HepG2 (cell line): ENCODE data around the gene ZP2. TPM values are rescaled to one million over a fixed set of nuclear protein-coding genes. Genes with fewer than 3 reads are reported as not detected.

Source experiments
- ELF4 ChIP-seq: sonication (generic); formaldehyde crosslinking; IDR thresholded peaks from 2 replicates; pipeline ENCODE4 v1.5.0; 2020; ENCODE audit warnings: missing genetic modification reagents, mild to moderate bottlenecking, moderate library complexity, borderline replicate concordance
- IRF2 ChIP-seq: IDR thresholded peaks from 2 replicates; pipeline ENCODE4 v1.6.1; 2018; ENCODE audit warnings: missing genetic modification reagents, missing compliant biosample characterization
- MTF2 ChIP-seq: sonication (generic); formaldehyde crosslinking; IDR thresholded peaks from 2 replicates; pipeline ENCODE4 v1.5.0; 2020; ENCODE audit warnings: missing genetic modification reagents, borderline replicate concordance
- NCOA5 ChIP-seq: sonication (generic); formaldehyde crosslinking; IDR thresholded peaks from 2 replicates; pipeline ENCODE4 v1.4.0; 2020; ENCODE audit warnings: missing genetic modification reagents
- PHB2 ChIP-seq: fragments of 450-650 bp; IDR thresholded peaks from 2 replicates; pipeline ENCODE4 v1.6.1; 2018; ENCODE audit not compliant: partially characterized antibody
- POLR2AphosphoS2 ChIP-seq: IDR thresholded peaks from 2 replicates; pipeline ENCODE4 v1.6.1; 2011; ENCODE audit warnings: low read depth, low read length, improper control_type of control experiment
- SIX1 ChIP-seq: sonication (generic); formaldehyde crosslinking; IDR thresholded peaks from 2 replicates; pipeline ENCODE4 v1.4.0; 2020; ENCODE audit warnings: missing genetic modification reagents, borderline replicate concordance
- SMYD3 ChIP-seq: sonication (generic); formaldehyde crosslinking; IDR thresholded peaks from 2 replicates; pipeline ENCODE4 v1.8.1; 2023; ENCODE audit warnings: mild to moderate bottlenecking, missing genetic modification reagents
- TOE1 ChIP-seq: sonication (generic); formaldehyde crosslinking; IDR thresholded peaks from 2 replicates; pipeline ENCODE4 v1.4.0; 2020; ENCODE audit warnings: mild to moderate bottlenecking, missing genetic modification reagents
- XRCC5 ChIP-seq: fragments of 200-400 bp; formaldehyde crosslinking; optimal IDR thresholded peaks from 2 replicates; pipeline ENCODE3; 2017; ENCODE audit warnings: mild to moderate bottlenecking, low read length
- ZNF180 ChIP-seq: sonication (generic); formaldehyde crosslinking; IDR thresholded peaks from 2 replicates; pipeline ENCODE4 v1.4.0; 2020; ENCODE audit warnings: low read depth, missing genetic modification reagents, borderline replicate concordance
- ZNF264 ChIP-seq: sonication (generic); formaldehyde crosslinking; IDR thresholded peaks from 2 replicates; pipeline ENCODE4 v1.4.0; 2020; ENCODE audit warnings: missing genetic modification reagents
- ZNF292 ChIP-seq: sonication (generic); formaldehyde crosslinking; IDR thresholded peaks from 2 replicates; pipeline ENCODE4 v1.8.1; 2022; ENCODE audit warnings: mild to moderate bottlenecking, low read depth, missing genetic modification reagents, borderline replicate concordance
- ZNF337 ChIP-seq: sonication (generic); formaldehyde crosslinking; IDR thresholded peaks from 2 replicates; pipeline ENCODE4 v1.5.1; 2020; ENCODE audit warnings: missing genetic modification reagents, low read depth, mild to moderate bottlenecking, borderline replicate concordance
- ZNF766 ChIP-seq: sonication (generic); formaldehyde crosslinking; IDR thresholded peaks from 2 replicates; pipeline ENCODE4 v1.5.0; 2020; ENCODE audit warnings: missing genetic modification reagents, borderline replicate concordance
- ZSCAN20 ChIP-seq: sonication (generic); formaldehyde crosslinking; IDR thresholded peaks from 2 replicates; pipeline ENCODE4 v1.4.0; 2020; ENCODE audit warnings: missing genetic modification reagents, mild to moderate bottlenecking, borderline replicate concordance
- ZSCAN21 ChIP-seq: sonication (generic); formaldehyde crosslinking; IDR thresholded peaks from 2 replicates; pipeline ENCODE4 v1.8.0; 2022; ENCODE audit warnings: mild to moderate bottlenecking, missing genetic modification reagents, moderate library complexity, borderline replicate concordance
- polyA plus RNA-seq, 8 experiments: library from polyadenylated mRNA; depleted of rRNA in 3 of 8; stranded (reverse) in 7 of 8; unstranded in 1 of 8; fragments of >200 nt; fragmentation: Illumina TruSeq in 4 of 8; extraction: Trizol in 4 of 8; gene quantifications; 2 replicates each; pipeline versions ENCODE4 v1.2.1 to v1.2.3, GENCODE V29; 2011 to 2016; ENCODE audit warnings: low read depth in 4 of 8, missing spikeins in 1 of 8, mixed read lengths in 1 of 8; ENCODE audit not compliant: insufficient read depth in 1 of 8
- total RNA-seq, 5 experiments: library from RNA; depleted of rRNA; stranded (reverse); fragments of >200 nt; fragmentation: Illumina TruSeq; extraction: Trizol; gene quantifications; 2 replicates each; pipeline ENCODE4 v1.2.3, GENCODE V29; 2016; ENCODE audit warnings: low read depth in 1 of 5
- TF ChIP-seq, protein P1 (sequence below): sonication (generic); formaldehyde crosslinking; IDR thresholded peaks from 2 replicates; pipeline ENCODE4 v1.5.1; 2020; ENCODE audit warnings: mild to moderate bottlenecking, missing genetic modification reagents, borderline replicate concordance
- TF ChIP-seq, protein P2 (sequence below): sonication (generic); formaldehyde crosslinking; IDR thresholded peaks from 2 replicates; pipeline ENCODE4 v1.9.0; 2021; ENCODE audit warnings: missing genetic modification reagents, mild to moderate bottlenecking, borderline replicate concordance
- TF ChIP-seq, protein P3 (sequence below): sonication (generic); formaldehyde crosslinking; IDR thresholded peaks from 2 replicates; pipeline ENCODE4 v1.4.0; 2020; ENCODE audit warnings: missing genetic modification reagents, mild to moderate bottlenecking, borderline replicate concordance

ZP2 gene
- total and polyA plus RNA-seq, 2 of the 13 experiments (the other 11 are each of a cell fraction or from before 2014, with no cell fraction given), result not detected

DNA sequence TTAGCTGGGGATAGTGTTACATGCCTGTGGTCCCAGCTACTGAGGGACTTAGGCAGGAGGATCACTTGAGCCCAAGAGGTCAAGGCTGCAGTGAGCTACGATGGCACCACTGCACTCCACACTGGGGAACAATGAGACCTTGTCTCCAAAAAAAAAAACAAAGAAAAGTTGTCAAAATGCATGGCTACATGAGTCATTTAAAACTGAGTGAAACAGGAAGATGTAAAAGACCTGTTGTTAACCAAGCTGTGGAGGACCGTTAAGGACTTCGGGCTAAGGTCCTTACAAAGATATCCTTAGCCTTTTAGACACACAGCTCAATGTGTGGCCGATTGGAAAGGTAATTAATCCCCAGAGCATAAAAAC lies 25.1 kb downstream of the ZP2 start (continued):
- TF ChIP-seq, protein P1, sequence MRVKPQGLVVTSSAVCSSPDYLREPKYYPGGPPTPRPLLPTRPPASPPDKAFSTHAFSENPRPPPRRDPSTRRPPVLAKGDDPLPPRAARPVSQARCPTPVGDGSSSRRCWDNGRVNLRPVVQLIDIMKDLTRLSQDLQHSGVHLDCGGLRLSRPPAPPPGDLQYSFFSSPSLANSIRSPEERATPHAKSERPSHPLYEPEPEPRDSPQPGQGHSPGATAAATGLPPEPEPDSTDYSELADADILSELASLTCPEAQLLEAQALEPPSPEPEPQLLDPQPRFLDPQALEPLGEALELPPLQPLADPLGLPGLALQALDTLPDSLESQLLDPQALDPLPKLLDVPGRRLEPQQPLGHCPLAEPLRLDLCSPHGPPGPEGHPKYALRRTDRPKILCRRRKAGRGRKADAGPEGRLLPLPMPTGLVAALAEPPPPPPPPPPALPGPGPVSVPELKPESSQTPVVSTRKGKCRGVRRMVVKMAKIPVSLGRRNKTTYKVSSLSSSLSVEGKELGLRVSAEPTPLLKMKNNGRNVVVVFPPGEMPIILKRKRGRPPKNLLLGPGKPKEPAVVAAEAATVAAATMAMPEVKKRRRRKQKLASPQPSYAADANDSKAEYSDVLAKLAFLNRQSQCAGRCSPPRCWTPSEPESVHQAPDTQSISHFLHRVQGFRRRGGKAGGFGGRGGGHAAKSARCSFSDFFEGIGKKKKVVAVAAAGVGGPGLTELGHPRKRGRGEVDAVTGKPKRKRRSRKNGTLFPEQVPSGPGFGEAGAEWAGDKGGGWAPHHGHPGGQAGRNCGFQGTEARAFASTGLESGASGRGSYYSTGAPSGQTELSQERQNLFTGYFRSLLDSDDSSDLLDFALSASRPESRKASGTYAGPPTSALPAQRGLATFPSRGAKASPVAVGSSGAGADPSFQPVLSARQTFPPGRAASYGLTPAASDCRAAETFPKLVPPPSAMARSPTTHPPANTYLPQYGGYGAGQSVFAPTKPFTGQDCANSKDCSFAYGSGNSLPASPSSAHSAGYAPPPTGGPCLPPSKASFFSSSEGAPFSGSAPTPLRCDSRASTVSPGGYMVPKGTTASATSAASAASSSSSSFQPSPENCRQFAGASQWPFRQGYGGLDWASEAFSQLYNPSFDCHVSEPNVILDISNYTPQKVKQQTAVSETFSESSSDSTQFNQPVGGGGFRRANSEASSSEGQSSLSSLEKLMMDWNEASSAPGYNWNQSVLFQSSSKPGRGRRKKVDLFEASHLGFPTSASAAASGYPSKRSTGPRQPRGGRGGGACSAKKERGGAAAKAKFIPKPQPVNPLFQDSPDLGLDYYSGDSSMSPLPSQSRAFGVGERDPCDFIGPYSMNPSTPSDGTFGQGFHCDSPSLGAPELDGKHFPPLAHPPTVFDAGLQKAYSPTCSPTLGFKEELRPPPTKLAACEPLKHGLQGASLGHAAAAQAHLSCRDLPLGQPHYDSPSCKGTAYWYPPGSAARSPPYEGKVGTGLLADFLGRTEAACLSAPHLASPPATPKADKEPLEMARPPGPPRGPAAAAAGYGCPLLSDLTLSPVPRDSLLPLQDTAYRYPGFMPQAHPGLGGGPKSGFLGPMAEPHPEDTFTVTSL, result peak; percentile 94
- TF ChIP-seq ZNF292 (peak; percentile 15; the same call in 1 of the 2 replicates), XRCC5 (peak; percentile 62), SMYD3 (CRISPR knock-in tag) (0 out of 2 replicates have a peak, but pooled peaks have one; percentile 33), ZSCAN20 (CRISPR knock-in tag) (no peak), ZSCAN21 (CRISPR knock-in tag) (no peak), PHB2 (no peak), SIX1 (peak; percentile 93; the same call in 1 of the 2 replicates), MTF2 (CRISPR knock-in tag) (no peak), ZNF264 (CRISPR knock-in tag) (peak; percentile 69; the same call in 1 of the 2 replicates), NCOA5 (CRISPR knock-in tag) (no peak), IRF2 (CRISPR knock-in tag) (peak; percentile 58; the same call in 1 of the 2 replicates), ZNF766 (CRISPR knock-in tag) (peak; percentile 77; the same call in 1 of the 2 replicates), TOE1 (no peak), POLR2AphosphoS2 (no peak), ELF4 (CRISPR knock-in tag) (no peak), ZNF180 (CRISPR knock-in tag) (0 out of 2 replicates have a peak, but pooled peaks have one; percentile 5), ZNF337 (CRISPR knock-in tag) (no peak)
- TF ChIP-seq, protein P2, sequence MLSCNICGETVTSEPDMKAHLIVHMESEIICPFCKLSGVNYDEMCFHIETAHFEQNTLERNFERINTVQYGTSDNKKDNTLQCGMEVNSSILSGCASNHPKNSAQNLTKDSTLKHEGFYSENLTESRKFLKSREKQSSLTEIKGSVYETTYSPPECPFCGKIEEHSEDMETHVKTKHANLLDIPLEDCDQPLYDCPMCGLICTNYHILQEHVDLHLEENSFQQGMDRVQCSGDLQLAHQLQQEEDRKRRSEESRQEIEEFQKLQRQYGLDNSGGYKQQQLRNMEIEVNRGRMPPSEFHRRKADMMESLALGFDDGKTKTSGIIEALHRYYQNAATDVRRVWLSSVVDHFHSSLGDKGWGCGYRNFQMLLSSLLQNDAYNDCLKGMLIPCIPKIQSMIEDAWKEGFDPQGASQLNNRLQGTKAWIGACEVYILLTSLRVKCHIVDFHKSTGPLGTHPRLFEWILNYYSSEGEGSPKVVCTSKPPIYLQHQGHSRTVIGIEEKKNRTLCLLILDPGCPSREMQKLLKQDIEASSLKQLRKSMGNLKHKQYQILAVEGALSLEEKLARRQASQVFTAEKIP (CRISPR knock-in tag), result no peak
- TF ChIP-seq, protein P3, sequence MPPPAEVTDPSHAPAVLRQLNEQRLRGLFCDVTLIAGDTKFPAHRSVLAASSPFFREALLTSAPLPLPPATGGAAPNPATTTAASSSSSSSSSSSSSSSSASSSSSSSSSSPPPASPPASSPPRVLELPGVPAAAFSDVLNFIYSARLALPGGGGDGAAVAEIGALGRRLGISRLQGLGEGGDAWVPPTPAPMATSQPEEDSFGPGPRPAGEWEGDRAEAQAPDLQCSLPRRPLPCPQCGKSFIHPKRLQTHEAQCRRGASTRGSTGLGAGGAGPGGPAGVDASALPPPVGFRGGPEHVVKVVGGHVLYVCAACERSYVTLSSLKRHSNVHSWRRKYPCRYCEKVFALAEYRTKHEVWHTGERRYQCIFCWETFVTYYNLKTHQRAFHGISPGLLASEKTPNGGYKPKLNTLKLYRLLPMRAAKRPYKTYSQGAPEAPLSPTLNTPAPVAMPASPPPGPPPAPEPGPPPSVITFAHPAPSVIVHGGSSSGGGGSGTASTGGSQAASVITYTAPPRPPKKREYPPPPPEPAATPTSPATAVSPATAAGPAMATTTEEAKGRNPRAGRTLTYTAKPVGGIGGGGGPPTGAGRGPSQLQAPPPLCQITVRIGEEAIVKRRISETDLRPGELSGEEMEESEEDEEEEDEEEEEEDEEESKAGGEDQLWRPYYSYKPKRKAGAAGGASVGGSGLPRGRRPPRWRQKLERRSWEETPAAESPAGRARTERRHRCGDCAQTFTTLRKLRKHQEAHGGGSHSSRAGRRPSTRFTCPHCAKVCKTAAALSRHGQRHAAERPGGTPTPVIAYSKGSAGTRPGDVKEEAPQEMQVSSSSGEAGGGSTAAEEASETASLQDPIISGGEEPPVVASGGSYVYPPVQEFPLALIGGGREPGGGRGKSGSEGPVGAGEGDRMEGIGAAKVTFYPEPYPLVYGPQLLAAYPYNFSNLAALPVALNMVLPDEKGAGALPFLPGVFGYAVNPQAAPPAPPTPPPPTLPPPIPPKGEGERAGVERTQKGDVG (CRISPR knock-in tag), result no peak
